GM19467 (cell line): ENCODE measurements around the gene PADI6.
"Not testable (repeated sequence)": the region's sequence is repeated elsewhere in the genome, so short reads cannot be mapped to it uniquely, and the experiment has no call there.

ENCODE experiments used
- ATAC-seq: cut with Tn5 transposase; IDR thresholded peaks from one replicate; pipeline ENCODE4 v1.9.1; 2021; ENCODE audit warnings: mild to moderate bottlenecking, moderate library complexity; ENCODE audit not compliant: unreplicated experiment

The PADI6 gene

DNA sequence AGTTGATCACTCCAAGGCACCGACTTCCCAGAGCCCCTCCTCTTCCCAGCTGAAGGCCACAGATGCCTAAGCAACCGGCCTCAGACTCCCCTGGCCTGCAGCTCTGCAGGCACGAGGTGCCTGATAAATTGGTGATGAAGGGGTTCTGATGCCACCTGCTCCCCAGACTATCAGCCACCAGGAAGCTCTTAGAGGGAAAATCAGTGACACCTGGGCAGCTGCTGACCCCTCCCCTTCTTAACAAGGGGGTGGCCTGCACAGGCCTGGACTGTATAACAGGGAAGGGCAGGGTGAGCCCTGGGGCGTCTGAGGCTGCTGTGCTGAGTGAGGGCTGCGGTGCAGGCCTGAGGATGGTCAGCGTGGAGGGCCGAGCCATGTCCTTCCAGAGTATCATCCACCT is at the start of gene PADI6:
TSS of gene PADI6 (plus strand) at position 301 of the 400 bp plus-strand sequence. CDS start at position 351, 50 bp downstream.
- ATAC-seq = no peak

DNA sequence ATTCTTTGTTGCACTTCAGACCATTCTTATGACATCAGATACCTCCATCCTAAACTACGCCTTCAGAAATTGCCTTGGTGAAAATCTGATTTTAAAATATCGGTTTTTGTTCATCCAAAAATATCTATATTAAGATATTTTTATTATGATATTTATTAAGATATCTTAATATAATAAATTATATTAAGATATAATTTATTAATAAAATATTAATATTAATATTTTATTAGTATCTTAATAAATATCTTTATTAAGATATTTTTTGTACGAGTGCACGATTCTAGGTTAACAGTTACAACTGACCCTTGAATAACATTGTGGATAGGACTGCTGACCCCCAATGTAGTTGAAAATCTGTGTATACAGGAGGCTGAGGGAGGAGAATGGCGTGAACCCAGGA is 43.1 kb upstream of the PADI6 start:
- ATAC-seq = no peak

DNA sequence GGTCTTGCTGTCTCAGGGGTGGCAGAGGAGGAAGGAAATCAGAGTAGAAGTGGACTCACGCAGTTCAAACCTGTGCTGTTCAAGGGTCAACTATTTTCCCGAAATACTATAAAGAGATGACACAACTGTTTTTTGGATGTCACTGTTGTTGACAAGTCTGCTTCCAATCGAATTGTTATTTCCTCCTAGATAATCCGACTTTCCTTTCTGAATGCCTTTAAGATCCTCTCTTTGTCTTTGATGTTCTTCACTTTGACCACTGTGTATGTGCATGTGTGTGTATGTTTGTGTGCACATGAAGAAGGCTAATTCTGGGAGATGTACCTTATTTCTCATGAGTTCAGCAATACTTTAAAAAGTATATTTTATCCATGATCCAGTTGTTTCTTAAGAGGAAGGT is 42.4 kb upstream of the PADI6 start:
- ATAC-seq = no peak

DNA sequence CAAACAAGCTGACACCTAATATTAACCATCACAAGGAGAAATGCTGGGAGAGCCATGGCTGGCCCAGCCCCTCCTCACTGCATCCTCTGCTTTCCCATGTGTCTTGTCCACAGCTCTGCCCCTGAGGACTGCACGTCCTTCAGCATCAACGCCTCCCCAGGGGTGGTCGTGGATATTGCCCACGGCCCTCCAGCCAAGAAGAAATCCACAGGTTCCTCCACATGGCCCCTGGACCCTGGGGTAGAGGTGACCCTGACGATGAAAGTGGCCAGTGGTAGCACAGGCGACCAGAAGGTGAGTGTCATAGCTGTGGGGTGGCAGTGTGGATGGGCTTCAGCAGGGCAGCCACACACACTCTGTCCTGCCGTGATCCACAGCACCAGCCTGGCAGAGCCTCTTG is 41.1 kb upstream of the PADI6 start:
- no peak for ATAC-seq

DNA sequence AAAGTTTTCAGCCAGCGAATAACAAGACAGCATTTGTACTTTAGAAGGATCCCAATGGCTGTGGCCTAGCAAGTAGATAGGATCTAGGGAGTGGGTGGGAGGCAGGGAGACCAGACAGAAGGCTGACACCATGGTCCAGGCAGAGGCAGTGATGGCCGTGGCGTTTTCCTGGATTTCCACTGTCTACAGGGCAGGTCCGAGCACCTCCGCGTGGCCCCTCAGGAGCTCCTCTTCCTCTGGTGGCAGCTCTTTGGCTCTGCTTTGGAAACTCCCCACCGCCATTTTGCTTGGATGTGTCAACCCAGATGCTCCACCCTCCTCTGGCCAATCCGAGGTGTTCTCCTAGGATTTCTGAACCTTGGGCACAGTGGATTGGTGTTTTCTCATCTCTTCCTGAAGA is 38.9 kb upstream of the PADI6 start:
- no peak for ATAC-seq

DNA sequence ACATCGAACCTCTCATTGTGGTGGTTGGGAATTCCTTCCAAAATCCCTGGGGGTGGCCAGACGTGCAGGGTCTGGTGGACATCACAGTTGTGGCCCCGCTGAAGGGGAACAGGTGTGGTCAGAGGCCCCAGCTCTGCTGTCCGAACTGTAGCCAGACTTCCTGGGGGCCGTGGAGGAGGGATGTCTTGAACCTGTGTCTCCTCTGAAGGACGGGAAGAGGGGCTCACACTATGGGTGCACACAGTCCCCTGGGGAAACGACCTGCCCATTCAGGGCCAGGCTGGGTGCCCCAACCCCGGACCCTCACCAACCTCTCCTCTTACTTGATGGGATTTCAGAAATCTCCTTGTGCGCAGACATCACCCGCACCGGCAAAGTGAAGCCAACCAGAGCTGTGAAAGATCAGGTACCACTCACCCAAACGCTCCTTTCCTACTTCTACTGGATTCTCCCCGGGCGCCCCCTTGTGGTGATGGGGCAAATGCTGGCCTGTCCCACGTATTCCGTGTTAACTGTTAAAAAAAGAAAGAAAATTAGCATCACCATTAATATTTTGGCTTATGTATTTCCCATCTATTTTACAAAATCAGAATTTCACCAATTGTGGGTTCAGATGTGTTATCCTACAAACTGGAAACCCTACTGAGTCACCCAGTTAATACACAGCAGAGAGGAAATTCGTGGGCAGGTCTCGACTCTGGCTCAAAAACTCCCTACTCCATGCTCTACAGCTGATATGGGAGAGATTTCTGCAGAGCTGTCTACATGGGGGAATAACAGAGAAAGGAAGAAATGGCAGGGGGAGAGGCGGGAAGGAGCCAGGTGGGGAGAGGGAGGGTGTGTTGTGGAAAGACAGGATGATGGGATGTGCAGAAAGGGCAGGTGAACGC is 35.9 kb upstream of the PADI6 start:
- ATAC-seq = no peak

DNA sequence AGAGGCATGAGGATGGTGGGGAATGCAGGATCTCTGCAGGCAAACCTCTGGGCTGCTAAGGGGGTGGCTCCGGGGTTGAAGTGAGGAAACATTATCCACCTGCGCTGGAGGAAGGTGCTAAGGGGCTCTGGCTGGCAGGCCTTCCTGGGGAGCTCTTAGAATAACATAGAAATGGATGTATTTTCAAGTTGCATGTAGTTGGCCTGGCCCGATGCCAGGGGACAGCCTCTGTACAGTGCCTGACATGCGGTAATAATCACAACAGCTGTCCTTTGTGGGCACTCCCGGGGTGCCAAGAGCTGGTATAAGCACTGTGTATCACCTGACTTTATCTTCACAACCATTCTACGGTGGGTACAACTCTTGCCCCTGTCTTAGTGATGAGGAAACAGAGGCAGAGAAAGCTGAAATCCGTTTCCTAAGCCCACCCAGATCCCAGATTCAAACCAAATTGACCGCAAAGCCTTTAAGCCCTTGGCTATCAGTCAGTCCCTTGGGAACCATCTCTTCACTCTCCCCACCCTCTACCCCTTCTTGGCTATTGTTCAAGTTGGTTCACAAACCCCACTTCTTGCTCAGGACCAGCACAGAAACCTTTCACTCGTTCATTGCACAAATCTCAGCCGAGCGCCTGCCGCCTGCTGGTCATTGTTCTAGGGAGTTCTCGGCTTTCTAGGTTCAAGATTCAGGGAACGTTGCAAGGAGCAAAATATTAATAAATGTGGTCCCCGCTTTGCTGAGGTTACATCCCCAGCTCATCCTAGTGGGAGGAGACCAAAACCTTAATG is 33.1 kb upstream of the PADI6 start:
- no peak for ATAC-seq

DNA sequence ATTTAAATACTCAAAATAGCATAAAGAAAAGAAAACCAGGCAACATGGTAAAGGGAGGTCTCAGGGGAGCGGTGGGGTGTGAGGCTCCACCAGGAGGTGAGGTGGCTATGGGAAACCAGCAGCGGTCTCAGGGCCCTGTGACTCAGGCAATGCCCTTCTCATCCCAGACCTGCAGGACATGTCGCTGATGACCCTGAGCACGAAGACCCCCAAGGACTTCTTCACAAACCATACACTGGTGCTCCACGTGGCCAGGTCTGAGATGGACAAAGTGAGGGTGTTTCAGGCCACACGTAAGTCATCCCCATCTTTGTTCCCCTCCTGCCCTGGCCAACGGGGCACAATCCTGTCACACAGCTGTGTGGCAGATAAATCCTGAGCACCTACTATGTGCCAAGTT is 32.5 kb upstream of the PADI6 start:
- ATAC-seq = no peak

DNA sequence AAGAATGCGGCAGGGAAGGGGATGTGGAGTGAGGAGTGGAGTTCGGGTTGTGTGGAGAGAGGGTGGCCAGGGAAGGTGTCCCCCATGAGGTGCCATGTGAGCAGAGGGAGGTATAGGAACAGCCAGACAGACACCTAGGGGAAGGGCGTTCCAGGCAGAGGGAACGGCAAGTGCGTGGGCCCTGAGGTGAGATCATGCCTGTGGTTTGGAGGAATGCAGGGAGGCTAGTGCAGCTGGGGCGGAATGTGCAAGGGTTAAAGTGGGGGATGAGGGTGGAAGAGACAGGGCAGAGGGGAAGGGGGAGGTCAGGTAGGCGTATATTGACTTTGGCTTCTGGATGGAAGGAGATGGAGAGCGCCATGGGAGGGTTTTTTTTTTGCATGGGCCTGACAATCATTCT is 31.6 kb upstream of the PADI6 start:
- no peak for ATAC-seq

DNA sequence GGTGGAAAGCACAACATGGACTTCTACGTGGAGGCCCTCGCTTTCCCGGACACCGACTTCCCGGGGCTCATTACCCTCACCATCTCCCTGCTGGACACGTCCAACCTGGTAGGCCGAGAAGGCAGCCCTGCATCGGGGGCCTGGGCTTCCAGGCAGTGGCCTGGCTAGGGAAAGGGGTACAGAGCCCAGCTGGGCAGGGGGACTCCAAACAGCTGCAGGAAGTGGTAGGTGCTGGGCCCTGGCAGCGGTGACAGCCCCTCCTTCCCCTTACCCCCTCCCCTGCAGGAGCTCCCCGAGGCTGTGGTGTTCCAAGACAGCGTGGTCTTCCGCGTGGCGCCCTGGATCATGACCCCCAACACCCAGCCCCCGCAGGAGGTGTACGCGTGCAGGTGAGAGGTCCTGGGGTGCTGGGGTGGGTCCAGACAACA is 30.0 kb upstream of the PADI6 start:
- ATAC-seq = no peak

DNA sequence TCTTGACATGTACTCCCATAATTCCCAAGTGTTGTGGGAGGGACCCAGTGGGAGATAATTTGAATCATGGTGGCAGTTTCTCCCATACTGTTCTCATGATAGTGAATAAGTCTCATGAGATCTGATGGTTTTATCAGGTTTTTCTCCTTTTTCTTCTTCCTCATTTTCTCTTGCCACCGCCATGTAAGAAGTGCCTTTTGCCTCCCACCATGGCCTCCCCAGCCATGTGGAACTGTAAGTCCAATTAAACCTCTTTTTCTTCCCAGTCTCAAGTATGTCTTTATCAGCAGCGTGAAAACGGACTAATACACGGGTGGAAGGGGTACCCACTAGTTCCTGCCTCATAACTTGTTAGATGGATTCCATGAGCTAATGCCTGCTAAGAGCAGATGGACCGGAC is 26.5 kb upstream of the PADI6 start:
- ATAC-seq = not testable (repeated sequence)

DNA sequence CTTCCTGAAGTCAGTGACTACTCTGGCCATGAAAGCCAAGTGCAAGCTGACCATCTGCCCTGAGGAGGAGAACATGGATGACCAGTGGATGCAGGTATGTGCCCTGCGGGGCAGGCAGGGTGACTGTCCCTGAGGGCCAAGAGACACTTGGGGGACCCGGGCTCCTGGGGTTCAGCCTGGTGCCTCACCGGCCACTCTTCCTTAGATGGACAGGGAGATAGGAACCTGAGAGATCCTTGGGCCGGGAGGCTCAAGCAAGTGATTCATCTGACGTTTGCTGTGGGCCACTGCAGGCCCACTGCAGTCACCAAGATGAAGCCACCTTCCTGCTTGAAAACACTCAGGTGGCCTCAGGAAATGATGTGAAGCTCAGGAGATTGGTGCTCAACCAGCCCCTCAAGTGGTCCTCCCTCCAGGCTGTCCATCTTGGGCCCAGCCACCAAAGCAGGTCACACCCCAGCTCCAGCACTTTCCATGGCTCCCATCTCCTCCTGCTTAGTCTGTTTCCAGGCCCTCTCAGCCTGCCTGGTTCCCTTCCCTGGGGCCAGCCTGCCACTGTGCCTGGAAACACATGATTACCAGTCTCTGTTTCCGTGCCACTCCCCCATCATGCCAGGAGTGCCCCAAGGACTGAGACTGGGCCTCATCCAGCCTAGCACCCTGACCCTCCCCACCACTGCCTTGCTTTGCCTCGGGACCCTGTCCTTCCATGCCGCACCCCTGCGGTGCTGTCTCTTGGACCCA is 25.8 kb upstream of the PADI6 start:
- no peak for ATAC-seq

DNA sequence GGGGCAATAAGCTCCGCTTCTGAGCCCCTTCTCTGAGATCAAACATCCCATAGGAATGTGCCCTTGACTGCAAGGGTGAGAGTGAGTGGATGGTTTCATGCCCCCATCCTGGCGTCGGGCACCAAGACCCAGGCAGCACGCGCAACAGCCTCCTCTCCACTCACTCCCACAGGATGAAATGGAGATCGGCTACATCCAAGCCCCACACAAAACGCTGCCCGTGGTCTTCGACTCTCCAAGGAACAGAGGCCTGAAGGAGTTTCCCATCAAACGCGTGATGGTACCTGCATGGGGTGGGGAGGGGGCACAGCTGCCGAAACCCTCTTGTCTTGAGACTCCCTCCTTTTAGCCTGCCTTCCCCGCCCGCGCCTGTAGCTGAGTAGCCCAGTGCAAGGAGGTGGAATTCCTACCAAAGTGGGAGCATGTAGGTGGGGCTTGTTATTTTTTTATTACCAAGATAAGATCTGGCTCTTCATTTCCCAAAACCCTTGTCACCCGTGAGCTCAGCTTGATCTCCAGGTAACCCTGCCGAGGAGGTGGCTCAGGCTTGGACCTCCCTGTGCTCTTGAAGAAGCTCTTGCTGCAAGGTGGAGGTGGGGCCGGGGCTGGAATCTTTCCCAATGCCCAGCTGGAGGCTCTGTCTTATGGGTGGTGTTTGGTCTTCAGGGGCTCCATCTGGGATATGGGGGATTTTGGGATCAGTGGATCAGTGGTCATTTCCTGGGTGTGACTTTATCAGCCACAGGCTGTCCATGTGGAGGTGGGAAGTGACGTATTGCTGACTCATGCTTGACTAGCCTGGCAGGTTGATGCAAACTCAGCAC is 24.0 kb upstream of the PADI6 start:
- no peak for ATAC-seq

DNA sequence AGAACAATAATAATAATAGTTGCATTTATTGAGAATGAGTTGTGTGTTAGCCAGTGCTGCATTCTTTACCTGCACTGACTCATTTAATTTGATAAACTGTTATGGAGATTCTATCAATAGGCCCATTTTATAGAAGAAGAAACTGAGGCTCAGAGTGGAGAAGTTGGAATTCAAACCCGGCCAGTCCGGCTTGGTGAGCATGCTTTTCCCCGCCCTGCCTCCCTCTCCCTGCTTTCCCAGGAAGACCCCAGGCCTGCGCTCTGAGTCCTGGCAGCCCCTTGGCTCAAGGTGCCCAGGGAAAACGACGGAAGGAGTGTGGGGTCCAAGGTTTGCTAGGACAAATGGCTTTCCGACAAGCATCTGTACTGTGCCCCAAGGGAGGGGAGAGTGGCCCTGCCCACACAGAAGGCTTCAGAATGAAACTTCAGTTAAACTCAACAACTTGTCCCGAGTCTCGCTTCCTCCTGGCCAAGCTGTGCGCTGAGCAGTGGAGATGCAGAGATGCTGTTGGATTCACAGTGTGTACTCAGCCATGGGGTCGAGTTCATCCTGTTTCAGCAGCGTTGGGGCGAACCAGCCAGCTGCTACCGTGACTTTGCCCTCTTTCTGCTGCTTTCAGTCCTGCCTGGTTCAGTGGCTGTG is 23.3 kb upstream of the PADI6 start:
- ATAC-seq = no peak

DNA sequence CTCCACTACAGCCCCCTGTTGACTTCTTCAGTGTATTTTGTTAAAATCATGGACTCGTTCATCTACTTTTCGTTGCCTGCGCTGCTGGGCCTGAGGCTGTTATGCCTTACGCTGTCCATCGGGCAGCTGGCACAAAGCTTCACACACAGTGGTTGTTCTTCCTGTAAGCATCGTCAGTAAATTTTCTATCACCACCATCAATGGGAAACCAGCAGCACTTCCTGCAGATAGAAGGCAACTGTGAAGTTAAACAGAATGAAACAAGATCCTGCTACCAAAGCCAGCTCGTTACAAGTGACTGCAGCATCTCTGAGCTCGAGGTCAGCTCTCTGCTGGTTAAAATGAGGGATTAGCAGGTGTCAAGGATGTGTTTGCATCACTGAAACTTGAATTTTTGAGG is 21.9 kb upstream of the PADI6 start:
- no peak for ATAC-seq

DNA sequence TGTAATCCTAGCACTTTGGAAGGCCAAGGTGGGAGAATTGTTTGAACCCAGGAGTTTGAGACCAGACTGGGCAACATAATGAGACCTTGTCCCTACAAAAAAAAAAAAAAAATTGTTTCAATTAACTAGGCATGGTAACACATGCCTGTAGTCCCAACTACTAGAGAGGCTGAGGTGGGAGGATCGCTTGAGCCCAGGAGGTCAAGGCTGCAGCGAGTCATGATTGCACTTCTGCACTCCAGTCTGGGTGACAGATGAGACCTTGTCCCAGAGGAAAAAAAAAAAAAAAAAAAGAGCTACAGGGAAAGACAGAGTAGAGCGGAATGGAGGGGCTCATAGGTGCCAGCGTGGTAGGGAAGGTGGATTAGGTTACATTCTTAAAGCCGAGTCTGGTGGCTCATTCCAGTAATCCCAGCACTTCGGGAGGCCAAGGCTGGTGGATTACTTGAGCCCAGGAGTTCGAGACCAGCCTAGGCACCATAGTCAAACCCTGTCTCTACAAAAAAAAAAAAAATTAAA is 21.0 kb upstream of the PADI6 start:
- no peak for ATAC-seq

DNA sequence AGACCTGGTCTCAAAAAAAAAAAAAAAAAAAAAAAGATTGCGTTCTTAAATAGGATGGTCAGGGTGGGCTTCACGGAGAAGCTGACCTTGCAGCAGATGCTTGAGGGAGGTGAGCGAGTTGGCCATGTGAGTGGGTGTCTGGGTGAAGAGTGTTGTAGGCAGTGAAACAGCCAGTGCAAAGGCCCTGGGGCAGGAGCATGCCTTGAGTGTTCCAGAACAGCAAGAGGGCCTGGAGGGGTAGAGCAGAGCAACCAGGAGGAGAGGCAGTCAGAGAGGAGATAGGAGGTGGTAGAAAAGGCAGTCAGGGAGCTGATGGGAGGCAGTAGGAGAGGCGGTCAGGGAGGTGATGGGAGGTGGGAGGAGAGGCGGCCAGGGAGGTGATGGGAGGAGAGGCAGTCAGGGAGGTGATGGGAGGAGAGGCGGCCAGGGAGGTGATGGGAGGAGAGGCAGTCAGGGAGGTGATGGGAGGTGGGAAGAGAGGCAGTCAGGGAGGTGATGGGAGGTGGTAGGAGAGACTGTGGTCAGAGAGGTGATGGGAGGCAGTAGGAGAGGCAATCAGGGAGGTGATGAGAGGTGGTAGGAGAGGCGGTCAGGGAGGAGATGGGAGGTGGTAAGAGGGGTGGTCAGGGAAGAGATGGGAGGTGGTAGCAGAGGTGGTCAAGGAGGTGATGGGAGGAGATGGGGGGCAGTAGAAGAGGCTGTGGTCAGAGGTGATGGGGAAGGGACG is 20.2 kb upstream of the PADI6 start:
- no peak for ATAC-seq

DNA sequence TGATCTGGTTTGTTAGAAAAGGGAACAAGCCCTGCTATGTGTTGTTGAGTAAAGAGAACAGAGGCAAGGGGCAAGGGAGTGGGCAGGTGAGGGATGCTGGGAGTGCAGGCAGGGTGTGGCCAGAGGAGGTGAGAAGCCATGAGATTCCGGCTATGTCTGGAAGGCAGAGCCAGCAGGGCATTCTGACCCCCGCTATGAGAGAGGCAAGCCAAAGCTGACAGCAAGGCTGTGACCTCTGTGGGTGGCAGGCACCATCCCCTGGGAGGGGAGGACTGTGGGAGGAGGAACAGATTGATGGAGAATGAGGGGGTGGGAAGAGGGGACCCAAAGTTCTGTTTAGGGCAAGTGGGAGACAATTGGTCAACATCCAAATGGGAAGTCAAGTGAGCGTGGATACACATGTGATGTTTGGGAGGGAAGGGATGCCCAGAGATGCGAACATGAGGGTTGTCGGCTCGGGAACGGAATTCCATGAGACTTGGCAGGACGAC is 19.5 kb upstream of the PADI6 start:
- no peak for ATAC-seq

DNA sequence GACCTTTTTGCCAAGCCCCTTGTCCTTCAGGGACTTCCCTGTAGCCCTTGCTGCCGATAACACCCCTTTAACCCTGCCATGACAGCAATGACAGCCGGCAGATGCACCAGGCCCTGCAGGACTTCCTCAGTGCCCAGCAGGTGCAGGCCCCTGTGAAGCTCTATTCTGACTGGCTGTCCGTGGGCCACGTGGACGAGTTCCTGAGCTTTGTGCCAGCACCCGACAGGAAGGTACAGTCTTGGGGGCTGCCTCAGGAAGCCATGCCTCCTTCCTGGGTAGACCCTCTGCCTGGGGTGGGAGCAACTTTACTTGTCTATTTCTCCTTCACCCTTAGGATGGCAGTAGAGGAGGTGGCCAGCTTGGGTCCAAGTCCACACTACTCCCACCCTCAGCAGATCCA is 16.1 kb upstream of the PADI6 start:
- ATAC-seq = no peak
